Measurements from ENCODE around the gene TMCC1.
"Not testable (repeated sequence)": the region's sequence is repeated elsewhere in the genome, so short reads cannot be mapped to it uniquely, and the experiment has no call there.

Gene TMCC1

GRCh38 chr3:129655291-129655700 is 238.2 kb downstream of the TMCC1 start:
- no peak for DNase-seq (ENCODE audit: extremely low read depth in 1 of 2, low read depth in 1 of 2)

- no peak for DNase-seq (ENCODE audit: extremely low read depth in 1 of 2, low read depth in 1 of 2)
These were observed 239.4 kb downstream of the TMCC1 start for GRCh38 chr3:129654131-129654530.

- DNase-seq (ENCODE audit: extremely low read depth in 1 of 2, low read depth in 1 of 2), result no peak
These were observed 240.5 kb downstream of the TMCC1 start for GRCh38 chr3:129653019-129653418.

GRCh38 chr3:129651435-129652202 is 241.9 kb downstream of the TMCC1 start:
- no peak for DNase-seq (ENCODE audit: extremely low read depth in 1 of 2, low read depth in 1 of 2)

- peak in 1 of 2 donors; percentile 22 for DNase-seq (ENCODE audit: extremely low read depth in 1 of 2, low read depth in 1 of 2)
These were observed 243.1 kb downstream of the TMCC1 start for GRCh38 chr3:129650256-129650872.

GRCh38 chr3:129648391-129648790 is 245.1 kb downstream of the TMCC1 start:
- no peak for DNase-seq (ENCODE audit: extremely low read depth in 1 of 2, low read depth in 1 of 2)

- DNase-seq (ENCODE audit: extremely low read depth in 1 of 2, low read depth in 1 of 2), result no peak
These were observed 248.2 kb downstream of the TMCC1 start for GRCh38 chr3:129645286-129645685.

GRCh38 chr3:129644836-129645235 is 248.7 kb downstream of the TMCC1 start:
- DNase-seq (ENCODE audit: extremely low read depth in 1 of 2, low read depth in 1 of 2), result no peak

- DNase-seq (ENCODE audit: extremely low read depth in 1 of 2, low read depth in 1 of 2), result not testable (repeated sequence)
These were observed 251.8 kb downstream of the TMCC1 start for GRCh38 chr3:129641567-129642260.

GRCh38 chr3:129640985-129641384 is 252.5 kb downstream of the TMCC1 start:
- DNase-seq (ENCODE audit: extremely low read depth in 1 of 2, low read depth in 1 of 2), result not testable (repeated sequence)

- no peak for DNase-seq (ENCODE audit: extremely low read depth in 1 of 2, low read depth in 1 of 2)
These were observed 255.0 kb downstream of the TMCC1 start for GRCh38 chr3:129638481-129638880.

GRCh38 chr3:129636082-129636481 is 257.4 kb downstream of the TMCC1 start:
- DNase-seq (ENCODE audit: extremely low read depth in 1 of 2, low read depth in 1 of 2), result no peak

- no peak for DNase-seq (ENCODE audit: extremely low read depth in 1 of 2, low read depth in 1 of 2)
These were observed 257.9 kb downstream of the TMCC1 start for GRCh38 chr3:129635656-129636055.

GRCh38 chr3:129633751-129634481 is 259.6 kb downstream of the TMCC1 start:
- DNase-seq (ENCODE audit: extremely low read depth in 1 of 2, low read depth in 1 of 2), result no peak

GRCh38 chr3:129632977-129633376 is 260.5 kb downstream of the TMCC1 start:
- no peak for DNase-seq (ENCODE audit: extremely low read depth in 1 of 2, low read depth in 1 of 2)

- no peak for DNase-seq (ENCODE audit: extremely low read depth in 1 of 2, low read depth in 1 of 2)
These were observed 261.0 kb downstream of the TMCC1 start for GRCh38 chr3:129632556-129632955.

GRCh38 chr3:129632056-129632455 is 261.5 kb downstream of the TMCC1 start:
- no peak for DNase-seq (ENCODE audit: extremely low read depth in 1 of 2, low read depth in 1 of 2)

- DNase-seq (ENCODE audit: extremely low read depth in 1 of 2, low read depth in 1 of 2), result no peak
These were observed 264.5 kb downstream of the TMCC1 start for GRCh38 chr3:129629011-129629410.

GRCh38 chr3:129628169-129628522 is 265.4 kb downstream of the TMCC1 start:
- no peak for DNase-seq (ENCODE audit: extremely low read depth in 1 of 2, low read depth in 1 of 2)

GRCh38 chr3:129627350-129628168 is 266.0 kb downstream of the TMCC1 start:
- peak in 1 of 2 donors; percentile 34 for DNase-seq (ENCODE audit: extremely low read depth in 1 of 2, low read depth in 1 of 2)

Measured in activated CD8-positive, alpha-beta memory T cell treated with anti-CD3 and anti-CD28 coated beads for 1 hour (primary cell).